Stimulated activated CD8-positive, alpha-beta memory T cell treated with anti-CD3 and anti-CD28 coated beads, Interleukin-15, amount 100 ng/mL, for 24 hours (primary cell): ENCODE data around the gene FSHB.
"Not testable (repeated sequence)": the region's sequence is repeated elsewhere in the genome, so short reads cannot be mapped to it uniquely, and the experiment has no call there.

Experiments used
- DNase-seq: peaks from one replicate; pipeline ENCODE4 v3.0.0-alpha.2; 2020; ENCODE audit warnings: low read depth

The FSHB gene

GRCh38 chr11:30230714-30231113 is at the start of gene FSHB:
TSS of gene FSHB (plus strand) at chr11:30231014. CDS start at chr11:30231903, 889 bp downstream.
- no peak for DNase-seq

- no peak for DNase-seq
Measured at GRCh38 chr11:30186748-30187147, 44.1 kb upstream of the FSHB start.

GRCh38 chr11:30192620-30193019 is 38.2 kb upstream of the FSHB start:
- no peak for DNase-seq

GRCh38 chr11:30196400-30197206 is 34.2 kb upstream of the FSHB start:
- peak; percentile 6 for DNase-seq

GRCh38 chr11:30197869-30198268 is 32.9 kb upstream of the FSHB start:
- no peak for DNase-seq

GRCh38 chr11:30202989-30203388 is 27.8 kb upstream of the FSHB start:
- not testable (repeated sequence) for DNase-seq

- no peak for DNase-seq
Measured at GRCh38 chr11:30203850-30204249, 27.0 kb upstream of the FSHB start.

GRCh38 chr11:30206249-30206996 is 24.4 kb upstream of the FSHB start:
- DNase-seq, result no peak

- no peak for DNase-seq
Measured at GRCh38 chr11:30210357-30210756, 20.5 kb upstream of the FSHB start.

GRCh38 chr11:30216534-30216933 is 14.3 kb upstream of the FSHB start:
- no peak for DNase-seq

GRCh38 chr11:30218278-30218677 is 12.5 kb upstream of the FSHB start:
- DNase-seq, result no peak

- DNase-seq, result no peak
Measured at GRCh38 chr11:30225642-30226041, 5.2 kb upstream of the FSHB start.

GRCh38 chr11:30228323-30228884 is 2.4 kb upstream of the FSHB start:
- no peak for DNase-seq

- DNase-seq, result no peak
Measured at GRCh38 chr11:30239025-30239424, 8.2 kb downstream of the FSHB start.

- no peak for DNase-seq
Measured at GRCh38 chr11:30244265-30244664, 13.5 kb downstream of the FSHB start.

- no peak for DNase-seq
Measured at GRCh38 chr11:30245621-30246020, 14.8 kb downstream of the FSHB start.

GRCh38 chr11:30254307-30255298 is 23.8 kb downstream of the FSHB start:
- DNase-seq, result no peak

GRCh38 chr11:30255637-30256036 is 24.8 kb downstream of the FSHB start:
- no peak for DNase-seq

GRCh38 chr11:30257058-30257457 is 26.2 kb downstream of the FSHB start:
- no peak for DNase-seq

- DNase-seq, result no peak
Measured at GRCh38 chr11:30258679-30259078, 27.9 kb downstream of the FSHB start.

- DNase-seq, result no peak
Measured at GRCh38 chr11:30260813-30261212, 30.0 kb downstream of the FSHB start.

- no peak for DNase-seq
Measured at GRCh38 chr11:30261821-30262220, 31.0 kb downstream of the FSHB start.
